Activated naive CD8-positive, alpha-beta T cell (primary cell): ENCODE data around the gene CEP70.
"Not testable (repeated sequence)": the region's sequence is repeated elsewhere in the genome, so short reads cannot be mapped to it uniquely, and the experiment has no call there.

Source experiments
- H3K27ac Mint-ChIP-seq: one replicate; pipeline ENCODE4 v1.8.0; 2021; ENCODE audit warnings: mixed read lengths
- H3K27me3 Mint-ChIP-seq: one replicate; pipeline ENCODE4 v1.8.0; 2021; ENCODE audit warnings: mixed read lengths
- H3K36me3 Mint-ChIP-seq: one replicate; pipeline ENCODE4 v1.8.0; 2021; ENCODE audit warnings: mixed read lengths
- H3K4me1 Mint-ChIP-seq: one replicate; pipeline ENCODE4 v1.8.0; 2021; ENCODE audit warnings: low read depth, mixed read lengths
- H3K4me3 Mint-ChIP-seq: one replicate; pipeline ENCODE4 v1.8.0; 2021; ENCODE audit warnings: mild to moderate bottlenecking, mixed read lengths
- H3K9me3 Mint-ChIP-seq: one replicate; pipeline ENCODE4 v1.8.0; 2021; ENCODE audit warnings: low read depth, mixed read lengths

CEP70 gene

GRCh38 chr3:138498991-138499390, 95.1 kb downstream of the CEP70 start:
- Mint-ChIP-seq H3K27me3 (no peaks in the 10 kb centered on the region), H3K4me1 (no peaks in the 10 kb centered on the region), H3K27ac (no peak overlapping the region), H3K4me3 (no peak overlapping the region), H3K36me3 (peaks cover 39% of the 10 kb centered on the region), H3K9me3 (no peaks in the 10 kb centered on the region)

GRCh38 chr3:138497851-138498250, 96.2 kb downstream of the CEP70 start:
- Mint-ChIP-seq H3K4me1 (no peaks in the 10 kb centered on the region), H3K27me3 (no peaks in the 10 kb centered on the region), H3K4me3 (no peak overlapping the region), H3K36me3 (peaks cover 39% of the 10 kb centered on the region), H3K27ac (no peak overlapping the region), H3K9me3 (no peaks in the 10 kb centered on the region)

- H3K9me3 Mint-ChIP-seq, result peaks cover 1% of the 10 kb centered on the region
Observed at GRCh38 chr3:138497021-138497420, 97.0 kb downstream of the CEP70 start.

GRCh38 chr3:138496436-138496835, 97.6 kb downstream of the CEP70 start:
- H3K27me3 Mint-ChIP-seq, result no peaks in the 10 kb centered on the region
- no peaks in the 10 kb centered on the region for H3K4me1 Mint-ChIP-seq
- peaks cover 4% of the 10 kb centered on the region for H3K9me3 Mint-ChIP-seq
- H3K27ac Mint-ChIP-seq, result no peak overlapping the region
- no peak overlapping the region for H3K4me3 Mint-ChIP-seq
- H3K36me3 Mint-ChIP-seq, result peaks cover 38% of the 10 kb centered on the region

More at GRCh38 chr3:138497021-138497420, 97.0 kb downstream of the CEP70 start:
- no peaks in the 10 kb centered on the region for H3K4me1 Mint-ChIP-seq
- H3K4me3 Mint-ChIP-seq, result no peak overlapping the region
- H3K36me3 Mint-ChIP-seq, result peaks cover 37% of the 10 kb centered on the region
- H3K27me3 Mint-ChIP-seq, result no peaks in the 10 kb centered on the region
- H3K27ac Mint-ChIP-seq, result no peak overlapping the region

- peaks cover 38% of the 10 kb centered on the region for H3K36me3 Mint-ChIP-seq
- H3K27me3 Mint-ChIP-seq, H3K4me3 Mint-ChIP-seq, H3K27ac Mint-ChIP-seq, H3K9me3 Mint-ChIP-seq, H3K4me1 Mint-ChIP-seq: not testable (repeated sequence)
Observed at GRCh38 chr3:138495638-138496037, 98.4 kb downstream of the CEP70 start.

GRCh38 chr3:138494607-138494929, 99.5 kb downstream of the CEP70 start:
- Mint-ChIP-seq H3K4me1 (no peaks in the 10 kb centered on the region), H3K27ac (no peak overlapping the region), H3K4me3 (no peak overlapping the region)

GRCh38 chr3:138493804-138494606, 100.1 kb downstream of the CEP70 start:
- H3K27ac Mint-ChIP-seq, result no peak overlapping the region
- H3K4me1 Mint-ChIP-seq, result no peaks in the 10 kb centered on the region
- peaks cover 12% of the 10 kb centered on the region for H3K9me3 Mint-ChIP-seq
- no peaks in the 10 kb centered on the region for H3K27me3 Mint-ChIP-seq
- peaks cover 38% of the 10 kb centered on the region for H3K36me3 Mint-ChIP-seq
- no peak overlapping the region for H3K4me3 Mint-ChIP-seq

More at GRCh38 chr3:138494607-138494929, 99.5 kb downstream of the CEP70 start:
- peaks cover 10% of the 10 kb centered on the region for H3K9me3 Mint-ChIP-seq
- peaks cover 38% of the 10 kb centered on the region for H3K36me3 Mint-ChIP-seq
- no peaks in the 10 kb centered on the region for H3K27me3 Mint-ChIP-seq

- H3K4me3 Mint-ChIP-seq, result no peak overlapping the region
- peaks cover 40% of the 10 kb centered on the region for H3K36me3 Mint-ChIP-seq
- H3K27ac Mint-ChIP-seq, result no peak overlapping the region
- H3K27me3 Mint-ChIP-seq, result no peaks in the 10 kb centered on the region
- H3K9me3 Mint-ChIP-seq, result peaks cover 16% of the 10 kb centered on the region
- H3K4me1 Mint-ChIP-seq, result no peaks in the 10 kb centered on the region
Observed at GRCh38 chr3:138492980-138493675, 100.9 kb downstream of the CEP70 start.

- Mint-ChIP-seq H3K4me3 (no peak overlapping the region), H3K36me3 (peaks cover 41% of the 10 kb centered on the region), H3K27me3 (no peaks in the 10 kb centered on the region), H3K4me1 (no peaks in the 10 kb centered on the region), H3K27ac (no peak overlapping the region), H3K9me3 (peaks cover 22% of the 10 kb centered on the region)
Observed at GRCh38 chr3:138491971-138492370, 102.1 kb downstream of the CEP70 start.

- not testable (repeated sequence) for H3K4me3 Mint-ChIP-seq, H3K27me3 Mint-ChIP-seq, H3K4me1 Mint-ChIP-seq, H3K27ac Mint-ChIP-seq
- Mint-ChIP-seq H3K36me3 (peaks cover 20% of the 10 kb centered on the region), H3K9me3 (peaks cover 27% of the 10 kb centered on the region)
Observed at GRCh38 chr3:138486580-138486979, 107.5 kb downstream of the CEP70 start.

GRCh38 chr3:138484672-138485071, 109.4 kb downstream of the CEP70 start:
- not testable (repeated sequence) for H3K4me1 Mint-ChIP-seq, H3K27ac Mint-ChIP-seq

GRCh38 chr3:138479438-138479863, 114.6 kb downstream of the CEP70 start:
- Mint-ChIP-seq H3K36me3 (no peaks in the 10 kb centered on the region), H3K9me3 (peaks cover 6% of the 10 kb centered on the region), H3K27me3 (peaks cover 4% of the 10 kb centered on the region), H3K4me1 (no peaks in the 10 kb centered on the region), H3K4me3 (no peak overlapping the region), H3K27ac (no peak overlapping the region)

More at GRCh38 chr3:138484672-138485071, 109.4 kb downstream of the CEP70 start:
- H3K27me3 Mint-ChIP-seq, H3K4me3 Mint-ChIP-seq: not testable (repeated sequence)
- Mint-ChIP-seq H3K9me3 (peaks cover 20% of the 10 kb centered on the region), H3K36me3 (peaks cover 16% of the 10 kb centered on the region)

- Mint-ChIP-seq H3K9me3 (no peaks in the 10 kb centered on the region), H3K4me1 (no peaks in the 10 kb centered on the region), H3K4me3 (no peak overlapping the region), H3K36me3 (no peaks in the 10 kb centered on the region), H3K27ac (no peak overlapping the region), H3K27me3 (peaks cover 1% of the 10 kb centered on the region)
Observed at GRCh38 chr3:138477801-138478200, 116.3 kb downstream of the CEP70 start.

GRCh38 chr3:138477120-138477519, 116.9 kb downstream of the CEP70 start:
- Mint-ChIP-seq H3K27ac (no peak overlapping the region), H3K36me3 (no peaks in the 10 kb centered on the region), H3K9me3 (no peaks in the 10 kb centered on the region), H3K27me3 (peaks cover 1% of the 10 kb centered on the region), H3K4me3 (no peak overlapping the region), H3K4me1 (no peaks in the 10 kb centered on the region)

- H3K27ac Mint-ChIP-seq, result no peak overlapping the region
- H3K36me3 Mint-ChIP-seq, result no peaks in the 10 kb centered on the region
- H3K4me3 Mint-ChIP-seq, result no peak overlapping the region
- H3K4me1 Mint-ChIP-seq, result no peaks in the 10 kb centered on the region
- H3K9me3 Mint-ChIP-seq, result no peaks in the 10 kb centered on the region
- H3K27me3 Mint-ChIP-seq, result peaks cover 1% of the 10 kb centered on the region
Observed at GRCh38 chr3:138476526-138476925, 117.5 kb downstream of the CEP70 start.
